PFSK-1 (cell line): ENCODE results near the gene SFRP4.

ENCODE experiments used
- POLR2AphosphoS5 ChIP-seq: IDR thresholded peaks from 2 replicates; pipeline ENCODE4 v1.6.1; 2012; ENCODE audit warnings: low read depth, mild to moderate bottlenecking, control low read depth, low read length, moderate library complexity
- SIN3A ChIP-seq: IDR thresholded peaks from 2 replicates; pipeline ENCODE4 v1.6.1; 2012; ENCODE audit warnings: mild to moderate bottlenecking, low read length, moderate library complexity, borderline replicate concordance; ENCODE audit not compliant: insufficient read depth

- no peak for TF ChIP-seq POLR2AphosphoS5
- TF ChIP-seq SIN3A = no peak
Observed at GRCh38 chr7:37947941-37948210, 31.3 kb upstream of the SFRP4 start.
